Astrocyte of the cerebellum (primary cell): ENCODE data around the gene WWOX.
A peak's percentile ranks its signal among the peaks of the same experiment; 100 is the strongest.

ENCODE experiments used
- DNase-seq: peaks from one replicate; pipeline ENCODE4 v3.0.0-alpha.2; 2011; ENCODE audit warnings: low read depth
- H3K4me3 ChIP-seq: 2 replicates; pipeline ENCODE4 v1.5.1; 2011; ENCODE audit warnings: mild to moderate bottlenecking, low read depth, low read length, moderate library complexity
- CTCF ChIP-seq: IDR thresholded peaks from 2 replicates; pipeline ENCODE4 v1.5.1; 2012; ENCODE audit warnings: low read length, low read depth, moderate library complexity, mild to moderate bottlenecking; ENCODE audit errors: missing control alignments
- in situ Hi-C: cut with HindIII; loops from 2 replicates; pipeline ENCODE4 v1.10.0; 2017; ENCODE audit warnings: low sequenced_read_pairs

Gene WWOX

DNA sequence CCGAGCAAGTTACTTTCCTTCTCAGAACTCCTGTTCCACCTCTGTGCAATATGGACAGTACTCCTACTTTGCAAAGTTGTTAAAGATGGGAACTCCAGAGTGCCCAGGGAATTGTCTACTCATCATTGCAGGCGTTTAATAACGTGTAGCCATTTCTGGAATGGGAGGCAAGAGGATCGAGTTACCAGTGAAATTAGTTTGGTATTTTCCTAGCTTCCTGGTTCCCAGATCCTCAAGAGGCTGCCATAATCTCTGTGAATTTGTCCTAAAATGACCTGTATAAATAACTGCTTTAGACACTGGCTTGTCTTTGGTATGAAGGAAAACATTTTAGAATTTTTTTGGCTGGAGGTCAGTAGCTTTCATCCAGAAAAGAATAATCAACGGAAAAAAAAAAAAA is 27.7 kb downstream of the WWOX start:
- no peak for TF ChIP-seq CTCF
- in situ Hi-C loops = no loop called here
- no peak overlapping the region for H3K4me3 ChIP-seq
- peak; percentile 28 for DNase-seq

- DNase-seq = no peak
- no peak overlapping the region for H3K4me3 ChIP-seq
- TF ChIP-seq CTCF = no peak
- in situ Hi-C loops = no loop called here
Measured at GRCh38 chr16:78128913-78129312, 29.5 kb downstream of the WWOX start.

GRCh38 chr16:78129349-78129748 is 29.9 kb downstream of the WWOX start:
- no peak for DNase-seq
- in situ Hi-C loops = no loop called here
- TF ChIP-seq CTCF = no peak
- H3K4me3 ChIP-seq = no peak overlapping the region

DNA sequence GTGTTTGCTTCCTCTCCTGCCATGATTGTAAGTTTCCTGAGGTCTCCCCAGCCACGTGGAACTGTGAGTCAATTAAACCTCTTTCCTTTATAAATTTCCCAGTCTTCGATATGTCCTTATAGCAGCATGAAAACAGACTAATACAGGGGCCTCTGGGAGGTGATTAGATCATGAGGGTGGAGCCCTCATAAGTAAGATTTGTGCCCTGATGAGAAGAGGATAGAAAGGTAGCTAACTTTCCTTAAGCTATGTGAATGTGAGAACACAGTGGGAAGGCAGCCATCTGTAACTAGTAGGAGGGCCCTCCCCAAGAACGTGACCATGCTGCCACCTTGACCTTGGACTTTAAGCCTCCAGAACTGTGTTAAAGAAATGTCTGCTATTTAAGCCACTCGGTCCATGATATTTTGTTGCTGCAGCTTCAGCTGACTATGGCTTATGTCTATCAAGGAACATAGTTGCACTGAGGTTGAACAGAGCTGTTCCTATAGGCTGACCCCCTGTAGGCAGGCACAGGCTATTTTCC is 30.7 kb downstream of the WWOX start:
- in situ Hi-C loops = loop anchor here (10.0 kb wide), 1 partner anchor 65 kb away; no protein-coding TSS in a partner anchor
- no peak for DNase-seq
- H3K4me3 ChIP-seq = no peak overlapping the region
- TF ChIP-seq CTCF = no peak

DNA sequence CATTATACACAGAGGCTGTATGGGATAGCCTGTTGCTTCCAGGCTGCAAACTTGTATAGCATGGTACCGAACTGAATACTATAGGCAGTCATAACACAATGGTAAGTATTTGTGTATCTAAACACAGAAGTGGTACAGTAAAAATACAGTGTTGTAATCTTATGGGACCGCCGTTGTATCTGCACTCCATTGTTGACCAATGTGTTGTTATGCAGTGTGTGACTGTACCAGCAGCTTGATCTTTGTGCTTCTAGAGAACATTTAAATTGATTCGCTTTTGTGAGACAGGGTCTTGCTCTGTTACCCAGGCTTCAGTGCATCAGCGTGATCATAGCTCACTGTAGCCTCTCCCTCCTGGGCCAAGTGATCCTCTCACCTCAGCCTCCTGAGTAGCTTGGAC is 31.5 kb downstream of the WWOX start:
- TF ChIP-seq CTCF = no peak
- no peak overlapping the region for H3K4me3 ChIP-seq
- in situ Hi-C loops = loop anchor here (10.0 kb wide), 1 partner anchor 64 kb away; no protein-coding TSS in a partner anchor
- DNase-seq = no peak

DNA sequence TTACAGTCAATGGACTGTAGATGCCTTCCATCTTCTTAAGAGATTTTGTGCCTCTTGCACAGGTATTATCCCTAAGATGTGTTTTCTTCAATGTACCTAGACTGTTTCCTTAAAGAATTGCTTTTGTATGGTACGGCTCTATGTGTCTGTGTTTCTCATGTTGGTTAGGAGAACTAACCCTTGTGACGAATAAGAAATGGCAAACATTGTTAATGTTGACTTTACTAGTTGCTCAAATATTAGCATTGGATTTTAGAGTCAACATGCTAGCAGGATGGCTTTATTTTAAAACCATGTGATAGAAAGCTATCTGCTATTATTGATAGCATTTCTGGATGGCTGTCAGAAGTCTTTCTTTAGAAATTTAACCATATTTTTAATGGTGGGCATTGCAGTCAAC is 34.5 kb downstream of the WWOX start:
- no peak for DNase-seq
- no peak for TF ChIP-seq CTCF
- no peak overlapping the region for H3K4me3 ChIP-seq
- in situ Hi-C loops = loop anchor here (10.0 kb wide), 1 partner anchor 61 kb away; no protein-coding TSS in a partner anchor
